ENCODE measurements around the gene SLC16A10.
"Not testable (repeated sequence)": the region's sequence is repeated elsewhere in the genome, so short reads cannot be mapped to it uniquely, and the experiment has no call there.

The SLC16A10 gene

GRCh38 chr6:111124406-111124805, 37.1 kb downstream of the SLC16A10 start:
- H3K27ac ChIP-seq: no peak overlapping the region
- DNase-seq (ENCODE audit: low spot score): no peak
- POLR2A ChIA-PET (ENCODE audit: low non-redundant PET): no interaction called here
- CTCF ChIA-PET: no interaction called here
- no peak for TF ChIP-seq CTCF (conservative IDR thresholded peaks at IDR 0.05; ENCODE audit: low read depth)

- ChIA-PET POLR2A (ENCODE audit: low non-redundant PET) (no interaction called here), CTCF (interaction anchor here (0.6 kb wide), 2 partner anchors 149 to 1855 kb away, joined by 3 to 5 read pairs; no protein-coding TSS in a partner anchor)
- no peak for DNase-seq (ENCODE audit: low spot score)
- TF ChIP-seq CTCF (conservative IDR thresholded peaks at IDR 0.05; ENCODE audit: low read depth): no peak
- no peak overlapping the region for H3K27ac ChIP-seq
These were observed 41.7 kb downstream of the SLC16A10 start for GRCh38 chr6:111129013-111129412.

- H3K27ac ChIP-seq; DNase-seq (ENCODE audit: low spot score); POLR2A ChIA-PET (ENCODE audit: low non-redundant PET): not testable (repeated sequence)
- CTCF ChIA-PET: interaction anchor here (0.6 kb wide), 1 partner anchor 120 kb away, joined by 4 read pairs; no protein-coding TSS in a partner anchor
These were observed 43.7 kb downstream of the SLC16A10 start for GRCh38 chr6:111131018-111131417.

GRCh38 chr6:111132669-111133068, 45.4 kb downstream of the SLC16A10 start:
- H3K27ac ChIP-seq; CTCF ChIA-PET; DNase-seq (ENCODE audit: low spot score); POLR2A ChIA-PET (ENCODE audit: low non-redundant PET): not testable (repeated sequence)

- H3K27ac ChIP-seq; POLR2A ChIA-PET (ENCODE audit: low non-redundant PET); CTCF ChIA-PET; DNase-seq (ENCODE audit: low spot score): not testable (repeated sequence)
These were observed 47.0 kb downstream of the SLC16A10 start for GRCh38 chr6:111134236-111134869.

GRCh38 chr6:111137489-111138093, 50.3 kb downstream of the SLC16A10 start:
- H3K27ac ChIP-seq; POLR2A ChIA-PET (ENCODE audit: low non-redundant PET); DNase-seq (ENCODE audit: low spot score): not testable (repeated sequence)
- CTCF ChIA-PET: interaction anchor here (0.6 kb wide), 1 partner anchor 56 kb away, joined by 3 read pairs; no protein-coding TSS in a partner anchor

GRCh38 chr6:111147440-111147839, 60.1 kb downstream of the SLC16A10 start:
- no peak for DNase-seq (ENCODE audit: low spot score)
- no peak overlapping the region for H3K27ac ChIP-seq
- ChIA-PET POLR2A (ENCODE audit: low non-redundant PET) (no interaction called here), CTCF (no interaction called here)
- no peak for TF ChIP-seq CTCF (conservative IDR thresholded peaks at IDR 0.05; ENCODE audit: low read depth)

GRCh38 chr6:111148110-111148509, 60.8 kb downstream of the SLC16A10 start:
- no peak for TF ChIP-seq CTCF (conservative IDR thresholded peaks at IDR 0.05; ENCODE audit: low read depth)
- no peak for DNase-seq (ENCODE audit: low spot score)
- ChIA-PET CTCF (no interaction called here), POLR2A (ENCODE audit: low non-redundant PET) (no interaction called here)
- no peak overlapping the region for H3K27ac ChIP-seq

GRCh38 chr6:111150577-111150976, 63.3 kb downstream of the SLC16A10 start:
- POLR2A ChIA-PET (ENCODE audit: low non-redundant PET): no interaction called here
- CTCF ChIA-PET: no interaction called here
- H3K27ac ChIP-seq: no peak overlapping the region
- DNase-seq (ENCODE audit: low spot score): peak; percentile 63
- TF ChIP-seq CTCF (conservative IDR thresholded peaks at IDR 0.05; ENCODE audit: low read depth): no peak

Data from RWPE1 (cell line).